ENCODE data around the gene LYST.

Gene LYST

DNA sequence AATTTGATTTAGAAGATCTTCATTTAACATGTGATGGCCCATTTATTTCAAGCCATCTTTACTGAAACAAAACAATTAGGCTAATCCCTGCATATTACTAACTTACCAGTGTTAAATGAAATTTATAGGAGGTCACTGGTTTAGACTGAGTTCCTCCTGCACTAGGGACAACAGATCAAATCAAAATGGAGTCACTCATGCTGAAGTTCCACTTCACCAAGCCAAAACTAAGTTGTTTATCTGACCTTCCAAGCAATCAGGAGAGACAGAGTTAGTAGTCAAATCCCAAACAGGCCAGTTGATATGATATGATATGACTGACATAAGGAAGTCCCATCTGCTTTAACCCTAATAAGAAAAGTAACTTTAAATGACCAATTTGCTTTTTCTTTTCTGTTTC is 4.8 kb downstream of the LYST start:
- H3K4me3 ChIP-seq (ENCODE audit: low read depth, low read length), result no peak overlapping the region
- no peak overlapping the region for H4K12ac ChIP-seq (ENCODE audit: low read depth, low read length)
- H3K18ac ChIP-seq (ENCODE audit: low read length), result no peak overlapping the region
- H2BK12ac ChIP-seq (ENCODE audit: low read length), result no peak overlapping the region
- no peak overlapping the region for H4K91ac ChIP-seq (ENCODE audit: low read depth, low read length)
- H3K4ac ChIP-seq (ENCODE audit: low read depth, low read length), result no peak overlapping the region
- no peak overlapping the region for H3K14ac ChIP-seq (ENCODE audit: low read length)
- no peaks in the 10 kb centered on the region for H3K27me3 ChIP-seq (ENCODE audit: insufficient read depth, low read length)
- H3K79me1 ChIP-seq (ENCODE audit: low read length), result peaks cover 5% of the 10 kb centered on the region
- no peak overlapping the region for H3K4me2 ChIP-seq (ENCODE audit: low read length)
- H3K27ac ChIP-seq (ENCODE audit: low read depth, low read length), result no peak overlapping the region
- H2BK120ac ChIP-seq (ENCODE audit: insufficient read depth, low read length, poor library complexity), result no peak overlapping the region
- H3K79me2 ChIP-seq (ENCODE audit: control insufficient read depth, insufficient read depth, low read length, poor library complexity), result no peaks in the 10 kb centered on the region
- DNase-seq, result no peak
- no peaks in the 10 kb centered on the region for H3K4me1 ChIP-seq (ENCODE audit: control insufficient read depth in 1 of 2, insufficient read depth in 2 of 2, low read length in 2 of 2)
- no peak overlapping the region for H2BK5ac ChIP-seq (ENCODE audit: low read depth, low read length, poor library complexity)
- no peak overlapping the region for H2AFZ ChIP-seq (ENCODE audit: insufficient read depth, low read length, poor library complexity)
- no peaks in the 10 kb centered on the region for H3K9me3 ChIP-seq (ENCODE audit: insufficient read depth, low read depth, low read length)
- H3K9ac ChIP-seq (ENCODE audit: low read length), result no peak overlapping the region
- H3K23ac ChIP-seq (ENCODE audit: low read length), result no peak overlapping the region
- no peak overlapping the region for H4K8ac ChIP-seq (ENCODE audit: low read depth, low read length)
- H3K36me3 ChIP-seq (ENCODE audit: control insufficient read depth in 1 of 2, insufficient read depth in 2 of 2, low read length in 2 of 2), result no peaks in the 10 kb centered on the region
- H2AK5ac ChIP-seq (ENCODE audit: low read length), result no peak overlapping the region

DNA sequence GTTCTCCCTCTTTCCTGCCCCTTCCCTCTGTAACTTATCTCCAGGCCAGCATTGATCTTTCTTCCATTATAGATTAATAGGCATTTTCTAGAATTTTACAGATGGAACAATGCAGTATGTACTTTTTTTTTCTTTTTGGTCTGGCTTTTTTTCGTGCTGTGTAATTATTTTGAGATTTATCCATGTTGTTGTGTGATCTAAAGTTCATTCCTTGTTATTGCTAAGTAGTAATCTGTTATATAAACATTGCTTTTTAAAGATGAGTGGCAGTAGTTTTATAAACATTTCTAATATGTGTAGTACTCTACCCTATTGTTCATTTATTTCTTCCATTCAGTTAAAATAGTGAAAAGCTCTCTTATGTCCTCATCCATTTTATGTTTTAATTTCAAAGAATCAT is 5.9 kb downstream of the LYST start:
- no peak for DNase-seq
- Histone ChIP-seq H3K18ac (ENCODE audit: low read length) (no peak overlapping the region), H3K27me3 (ENCODE audit: insufficient read depth, low read length) (no peaks in the 10 kb centered on the region), H3K4me1 (ENCODE audit: control insufficient read depth in 1 of 2, insufficient read depth in 2 of 2, low read length in 2 of 2) (no peaks in the 10 kb centered on the region), H3K79me2 (ENCODE audit: control insufficient read depth, insufficient read depth, low read length, poor library complexity) (no peaks in the 10 kb centered on the region), H3K4me3 (ENCODE audit: low read depth, low read length) (no peak overlapping the region), H3K23ac (ENCODE audit: low read length) (no peak overlapping the region), H3K36me3 (ENCODE audit: control insufficient read depth in 1 of 2, insufficient read depth in 2 of 2, low read length in 2 of 2) (no peaks in the 10 kb centered on the region), H2AK5ac (ENCODE audit: low read length) (no peak overlapping the region), H3K4me2 (ENCODE audit: low read length) (no peak overlapping the region), H2BK12ac (ENCODE audit: low read length) (no peak overlapping the region), H2AFZ (ENCODE audit: insufficient read depth, low read length, poor library complexity) (no peak overlapping the region), H2BK5ac (ENCODE audit: low read depth, low read length, poor library complexity) (no peak overlapping the region), H3K27ac (ENCODE audit: low read depth, low read length) (no peak overlapping the region), H4K91ac (ENCODE audit: low read depth, low read length) (no peak overlapping the region), H2BK120ac (ENCODE audit: insufficient read depth, low read length, poor library complexity) (no peak overlapping the region), H3K9me3 (ENCODE audit: insufficient read depth, low read depth, low read length) (no peaks in the 10 kb centered on the region), H3K9ac (ENCODE audit: low read length) (no peak overlapping the region), H3K14ac (ENCODE audit: low read length) (no peak overlapping the region), H3K79me1 (ENCODE audit: low read length) (no peaks in the 10 kb centered on the region), H4K8ac (ENCODE audit: low read depth, low read length) (no peak overlapping the region), H4K12ac (ENCODE audit: low read depth, low read length) (no peak overlapping the region), H3K4ac (ENCODE audit: low read depth, low read length) (no peak overlapping the region)
- no CpG with 5 or more reads among the region's 1 CpG for WGBS (ENCODE audit: extremely low coverage, insufficient coverage, insufficient read length)

DNA sequence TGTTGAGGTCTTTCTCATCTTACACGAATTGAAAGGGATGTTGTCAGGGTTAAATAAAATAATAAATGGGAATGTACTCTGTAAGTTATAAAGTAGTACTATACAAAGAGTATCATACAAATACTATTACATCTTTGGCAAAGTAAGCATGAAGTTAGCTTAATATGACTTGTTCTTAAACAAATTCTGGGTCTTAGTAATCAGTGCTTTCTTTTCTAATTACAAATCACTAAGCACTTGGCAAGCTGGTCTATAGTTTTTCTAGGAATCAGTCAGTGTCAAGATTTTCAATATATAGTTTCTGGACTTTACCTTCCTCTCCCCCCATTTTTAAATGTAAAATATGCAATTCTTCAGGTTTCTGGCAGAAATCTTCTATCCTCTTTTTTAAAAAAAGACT is 6.9 kb downstream of the LYST start:
- Histone ChIP-seq H3K36me3 (ENCODE audit: control insufficient read depth in 1 of 2, insufficient read depth in 2 of 2, low read length in 2 of 2) (no peaks in the 10 kb centered on the region), H2AK5ac (ENCODE audit: low read length) (no peak overlapping the region), H3K4me3 (ENCODE audit: low read depth, low read length) (no peak overlapping the region), H2BK12ac (ENCODE audit: low read length) (no peak overlapping the region), H2BK120ac (ENCODE audit: insufficient read depth, low read length, poor library complexity) (no peak overlapping the region), H2AFZ (ENCODE audit: insufficient read depth, low read length, poor library complexity) (no peak overlapping the region), H3K9me3 (ENCODE audit: insufficient read depth, low read depth, low read length) (no peaks in the 10 kb centered on the region), H3K9ac (ENCODE audit: low read length) (no peak overlapping the region), H3K14ac (ENCODE audit: low read length) (no peak overlapping the region), H3K79me1 (ENCODE audit: low read length) (no peaks in the 10 kb centered on the region), H3K4ac (ENCODE audit: low read depth, low read length) (no peak overlapping the region), H3K4me2 (ENCODE audit: low read length) (no peak overlapping the region), H3K18ac (ENCODE audit: low read length) (no peak overlapping the region), H3K79me2 (ENCODE audit: control insufficient read depth, insufficient read depth, low read length, poor library complexity) (no peaks in the 10 kb centered on the region), H3K27me3 (ENCODE audit: insufficient read depth, low read length) (no peaks in the 10 kb centered on the region), H3K23ac (ENCODE audit: low read length) (no peak overlapping the region), H3K4me1 (ENCODE audit: control insufficient read depth in 1 of 2, insufficient read depth in 2 of 2, low read length in 2 of 2) (no peaks in the 10 kb centered on the region), H4K91ac (ENCODE audit: low read depth, low read length) (no peak overlapping the region), H2BK5ac (ENCODE audit: low read depth, low read length, poor library complexity) (no peak overlapping the region), H4K12ac (ENCODE audit: low read depth, low read length) (no peak overlapping the region), H3K27ac (ENCODE audit: low read depth, low read length) (no peak overlapping the region), H4K8ac (ENCODE audit: low read depth, low read length) (no peak overlapping the region)
- WGBS (ENCODE audit: extremely low coverage, insufficient coverage, insufficient read length), result no CpG with 5 or more reads among the region's 1 CpG
- DNase-seq, result no peak

DNA sequence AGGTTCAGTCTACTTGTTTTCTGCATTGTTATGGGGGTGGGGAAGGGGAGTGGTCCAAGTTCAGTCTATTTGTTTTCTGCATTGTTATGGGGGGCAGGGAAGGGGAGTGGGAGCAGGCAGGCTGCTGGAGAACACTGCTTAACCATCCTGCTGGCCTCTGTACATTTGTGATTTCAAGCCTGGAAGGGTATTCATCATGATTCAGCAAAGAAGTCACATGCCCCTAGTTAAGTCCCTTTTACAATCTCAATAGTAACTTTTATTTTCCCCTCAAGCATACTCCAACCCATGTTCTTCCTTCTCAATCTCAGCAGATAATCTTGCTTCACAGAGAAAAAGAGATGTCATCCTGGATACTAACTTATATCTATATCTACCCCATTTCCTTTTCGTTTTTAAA is 7.9 kb downstream of the LYST start:
- H4K8ac ChIP-seq (ENCODE audit: low read depth, low read length), result no peak overlapping the region
- no peak overlapping the region for H3K9ac ChIP-seq (ENCODE audit: low read length)
- no peak overlapping the region for H4K91ac ChIP-seq (ENCODE audit: low read depth, low read length)
- H3K36me3 ChIP-seq (ENCODE audit: control insufficient read depth in 1 of 2, insufficient read depth in 2 of 2, low read length in 2 of 2), result no peaks in the 10 kb centered on the region
- H3K27ac ChIP-seq (ENCODE audit: low read depth, low read length), result no peak overlapping the region
- H3K79me1 ChIP-seq (ENCODE audit: low read length), result no peaks in the 10 kb centered on the region
- no peak overlapping the region for H3K23ac ChIP-seq (ENCODE audit: low read length)
- H3K18ac ChIP-seq (ENCODE audit: low read length), result no peak overlapping the region
- no peaks in the 10 kb centered on the region for H3K4me1 ChIP-seq (ENCODE audit: control insufficient read depth in 1 of 2, insufficient read depth in 2 of 2, low read length in 2 of 2)
- H3K4ac ChIP-seq (ENCODE audit: low read depth, low read length), result no peak overlapping the region
- no peak overlapping the region for H3K4me2 ChIP-seq (ENCODE audit: low read length)
- H3K4me3 ChIP-seq (ENCODE audit: low read depth, low read length), result no peak overlapping the region
- H3K79me2 ChIP-seq (ENCODE audit: control insufficient read depth, insufficient read depth, low read length, poor library complexity), result no peaks in the 10 kb centered on the region
- H4K12ac ChIP-seq (ENCODE audit: low read depth, low read length), result no peak overlapping the region
- H2BK120ac ChIP-seq (ENCODE audit: insufficient read depth, low read length, poor library complexity), result no peak overlapping the region
- H2BK12ac ChIP-seq (ENCODE audit: low read length), result no peak overlapping the region
- no peaks in the 10 kb centered on the region for H3K27me3 ChIP-seq (ENCODE audit: insufficient read depth, low read length)
- no CpG with 5 or more reads among the region's 1 CpG for whole genome bisulfite sequencing (ENCODE audit: extremely low coverage, insufficient coverage, insufficient read length)
- no peak for DNase-seq
- H3K9me3 ChIP-seq (ENCODE audit: insufficient read depth, low read depth, low read length), result no peaks in the 10 kb centered on the region
- H3K14ac ChIP-seq (ENCODE audit: low read length), result no peak overlapping the region
- no peak overlapping the region for H2AFZ ChIP-seq (ENCODE audit: insufficient read depth, low read length, poor library complexity)
- no peak overlapping the region for H2AK5ac ChIP-seq (ENCODE audit: low read length)
- no peak overlapping the region for H2BK5ac ChIP-seq (ENCODE audit: low read depth, low read length, poor library complexity)

DNA sequence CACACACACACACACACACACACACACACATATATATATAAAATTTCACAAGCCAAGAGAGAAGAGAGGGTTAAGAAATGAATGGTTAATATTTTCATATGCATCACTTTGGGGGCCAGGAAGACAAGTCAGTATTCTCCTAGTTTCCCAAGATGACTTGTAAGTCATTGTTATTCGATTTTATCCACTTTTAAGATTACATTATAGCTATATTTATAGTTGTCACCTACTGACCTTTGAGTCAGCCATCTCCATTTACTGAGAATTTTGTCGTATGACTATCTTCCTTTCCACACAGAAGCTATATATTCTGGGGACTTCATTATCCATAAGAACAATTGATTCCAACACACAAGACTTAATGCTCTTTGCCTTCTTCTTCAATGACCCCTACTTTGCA is 8.9 kb downstream of the LYST start:
- Histone ChIP-seq H2BK120ac (ENCODE audit: insufficient read depth, low read length, poor library complexity) (no peak overlapping the region), H3K36me3 (ENCODE audit: control insufficient read depth in 1 of 2, insufficient read depth in 2 of 2, low read length in 2 of 2) (no peaks in the 10 kb centered on the region), H2AFZ (ENCODE audit: insufficient read depth, low read length, poor library complexity) (no peak overlapping the region), H4K91ac (ENCODE audit: low read depth, low read length) (no peak overlapping the region), H3K14ac (ENCODE audit: low read length) (no peak overlapping the region), H3K4me3 (ENCODE audit: low read depth, low read length) (no peak overlapping the region), H3K9ac (ENCODE audit: low read length) (no peak overlapping the region), H3K4ac (ENCODE audit: low read depth, low read length) (no peak overlapping the region), H3K18ac (ENCODE audit: low read length) (no peak overlapping the region), H3K4me1 (ENCODE audit: control insufficient read depth in 1 of 2, insufficient read depth in 2 of 2, low read length in 2 of 2) (no peaks in the 10 kb centered on the region), H2BK12ac (ENCODE audit: low read length) (no peak overlapping the region), H3K23ac (ENCODE audit: low read length) (no peak overlapping the region), H3K4me2 (ENCODE audit: low read length) (no peak overlapping the region), H3K79me2 (ENCODE audit: control insufficient read depth, insufficient read depth, low read length, poor library complexity) (no peaks in the 10 kb centered on the region), H2AK5ac (ENCODE audit: low read length) (no peak overlapping the region), H3K27ac (ENCODE audit: low read depth, low read length) (no peak overlapping the region), H4K8ac (ENCODE audit: low read depth, low read length) (no peak overlapping the region), H3K27me3 (ENCODE audit: insufficient read depth, low read length) (no peaks in the 10 kb centered on the region), H2BK5ac (ENCODE audit: low read depth, low read length, poor library complexity) (no peak overlapping the region), H3K79me1 (ENCODE audit: low read length) (no peaks in the 10 kb centered on the region), H4K12ac (ENCODE audit: low read depth, low read length) (no peak overlapping the region), H3K9me3 (ENCODE audit: insufficient read depth, low read depth, low read length) (no peaks in the 10 kb centered on the region)
- no peak for DNase-seq
- no CpG with 5 or more reads among the region's 2 CpGs for WGBS (ENCODE audit: extremely low coverage, insufficient coverage, insufficient read length)

Measured in trophoblast cell (in vitro differentiated cells and primary cell).